ENCODE measurements around the gene BPGM. TPM values are rescaled to one million over a fixed set of nuclear protein-coding genes. Genes with fewer than 3 reads are reported as not detected.

The BPGM gene
- total and polyA plus RNA-seq, 9 of the 15 experiments (the other 6 are each of a cell fraction or from before 2014, with no cell fraction given), result 14.1 to 46.1 (median 21.2) TPM

DNA sequence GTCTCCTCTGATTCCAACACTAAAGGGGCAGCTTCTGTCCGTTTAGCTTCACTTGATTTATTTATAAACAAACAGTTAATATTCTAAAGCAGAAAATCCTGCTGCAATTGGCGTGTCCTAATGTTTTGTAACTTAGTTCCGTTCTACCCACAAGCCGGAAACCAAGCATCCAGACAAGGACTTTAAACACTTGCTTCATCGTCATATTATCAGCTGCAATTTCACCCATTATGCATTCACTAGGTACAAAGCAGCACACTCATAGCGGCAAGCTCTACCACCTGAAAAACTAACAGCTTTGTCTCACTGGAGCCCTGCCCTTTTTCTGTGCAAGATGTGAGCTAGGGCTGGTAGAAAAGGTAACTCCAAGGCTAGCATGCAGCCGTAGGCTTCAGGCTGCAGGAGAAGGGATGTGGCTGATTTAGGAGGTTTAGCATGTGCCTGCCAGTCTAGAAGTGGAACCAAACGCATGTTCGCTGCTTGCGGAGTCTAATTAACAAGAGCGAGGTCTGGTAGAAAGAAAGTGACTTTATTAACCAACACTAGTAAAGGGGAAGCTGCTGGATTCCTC, 43.7 kb upstream of the BPGM start (continued):
- no peak for TF ChIP-seq SPI1 (IDR thresholded peaks at IDR 0.05; ENCODE audit: borderline replicate concordance, low read depth, low read length)

DNA sequence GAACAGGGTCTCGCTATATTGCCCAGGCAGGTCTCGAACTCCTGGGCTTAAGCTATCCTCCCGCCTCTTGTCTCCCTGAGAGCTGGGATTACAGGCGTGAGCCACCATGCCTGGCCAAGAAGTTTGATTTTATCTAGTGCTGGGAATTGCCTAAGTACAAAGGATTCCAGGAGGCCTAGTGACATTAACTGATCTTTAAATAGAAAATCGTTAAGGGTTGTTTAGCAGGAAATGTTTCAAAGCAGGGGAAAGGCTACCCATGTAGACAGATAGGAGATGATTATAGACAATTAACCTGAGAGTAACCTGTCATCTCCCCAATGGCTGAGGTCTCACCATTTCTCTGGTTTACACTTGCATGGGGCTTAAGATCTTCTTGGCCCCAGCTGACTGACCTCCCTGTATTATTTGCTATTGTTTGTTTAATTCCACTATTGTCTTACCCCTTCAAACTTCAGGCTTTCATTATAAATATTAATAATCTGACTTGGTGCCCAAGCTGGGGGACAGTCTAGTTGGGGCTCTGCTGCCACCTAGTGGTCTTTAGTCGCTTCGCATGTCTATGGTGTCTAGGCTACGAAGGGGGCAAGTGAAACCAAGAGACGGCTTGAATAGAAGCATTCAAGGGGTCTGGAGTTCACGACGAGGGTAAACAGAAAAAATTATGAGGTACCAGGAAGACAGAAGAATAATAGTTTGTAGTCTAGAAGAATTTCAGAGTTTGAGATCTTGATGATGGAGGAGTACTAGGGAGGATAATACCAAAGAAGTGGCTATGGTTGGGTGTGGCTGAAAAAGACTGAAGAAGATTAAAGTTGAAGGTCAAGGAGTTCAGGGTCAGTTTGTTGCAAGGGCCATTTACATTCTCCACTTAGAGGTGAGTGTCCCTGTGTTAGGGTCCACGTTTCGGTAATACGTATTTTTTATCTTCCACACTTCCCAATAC, 40.4 kb upstream of the BPGM start:
- peak; percentile 98 for ATAC-seq
- Histone ChIP-seq H3K9me1 (ENCODE audit: control insufficient read depth, insufficient read depth, low read length) (no peaks in the 10 kb centered on the region), H3K4me3 (no peak overlapping the region), H3K27ac (ENCODE audit: extremely low read depth, low read depth, low read length) (no peak overlapping the region), H3K79me2 (ENCODE audit: control insufficient read depth, insufficient read depth, low read length) (no peaks in the 10 kb centered on the region), H3K27me3 (ENCODE audit: control insufficient read depth in 2 of 2, insufficient read depth in 2 of 2, low read length in 2 of 2) (peaks cover 9 to 21% of the 10 kb centered on the region in 2 experiments), H3K9me3 (replicated peaks; ENCODE audit: control insufficient read depth, insufficient read depth, low read depth, low read length) (no peaks in the 10 kb centered on the region), H2AFZ (ENCODE audit: low read depth, low read length) (no peak overlapping the region), H3K4me2 (ENCODE audit: insufficient read depth, low read length) (no peak overlapping the region), H4K20me1 (replicated peaks; ENCODE audit: control insufficient read depth, insufficient read depth, low read length) (peaks cover 3% of the 10 kb centered on the region), H3K4me1 (replicated peaks in 1 of 2; ENCODE audit: control insufficient read depth in 2 of 2, insufficient read depth in 2 of 2, low read length in 2 of 2) (no peaks in the 10 kb centered on the region), H3K9ac (ENCODE audit: insufficient read depth in 1 of 2, low read depth in 2 of 2, low read length in 2 of 2) (no peak overlapping the region), H3K36me3 (ENCODE audit: control insufficient read depth, insufficient read depth, low read length) (no peaks in the 10 kb centered on the region)
- CTCF ChIA-PET (ENCODE audit: low intra/inter-chr PET ratio), result interaction anchor here (0.6 to 3.8 kb wide), 9 partner anchors 41 to 780 kb away, joined by 3 to 32 read pairs (median 10); partner anchors contain the start of gene AKR1B15
- POLR2A ChIA-PET, result interaction anchor here (0.6 kb wide), 1 partner anchor 7 kb away, joined by 3 read pairs; no protein-coding TSS in a partner anchor
- intact Hi-C loops (cut with micrococcal nuclease), result loop anchor here (1.0 to 2.0 kb wide), 5 partner anchors 51 to 174 kb away; no protein-coding TSS in a partner anchor
- in situ Hi-C loops (cut with MboI), result no loop called here
- DNase-seq (ENCODE audit: extremely low read depth in 1 of 4, low spot score in 3 of 4), result peak; percentile 73 to 87 (median 81)
- peak; percentile 87 for FAIRE-seq
- no TSS peak for BruUV-seq (replicated peaks)
- WGBS (ENCODE audit: insufficient coverage, low coverage, missing lambda C conversion rate), result 7% methylated on average over 14 of the region's 14 CpGs
- TF ChIP-seq ARID2 (IDR thresholded peaks at IDR 0.05), result 0 out of 2 replicates have a peak, but pooled peaks have one; percentile 16
- TF ChIP-seq ZNF316 (IDR thresholded peaks at IDR 0.05), result peak; percentile 33; the same call in 1 of the 2 replicates
- TF ChIP-seq PML (IDR thresholded peaks at IDR 0.05; ENCODE audit: low read length), result no peak
- peak; percentile 14 for TF ChIP-seq ASH1L (IDR thresholded peaks at IDR 0.05; ENCODE audit: borderline replicate concordance, low read depth, partially characterized antibody)
- TF ChIP-seq NFE2 (IDR thresholded peaks at IDR 0.05; ENCODE audit: low read depth), result no peak
- no peak for TF ChIP-seq BCOR (IDR thresholded peaks at IDR 0.05)
- TF ChIP-seq RAD21 (CRISPR knock-in tag; conservative IDR thresholded peaks at IDR 0.05 in 1 of 2, IDR thresholded peaks at IDR 0.05 in 1 of 2), result peak; percentile 83 to 85
- TF ChIP-seq SMC3 (conservative IDR thresholded peaks at IDR 0.05; ENCODE audit: insufficient read depth, low read depth, low read length), result peak; percentile 82
- no peak for TF ChIP-seq RUNX1 (IDR thresholded peaks at IDR 0.05; ENCODE audit: low read depth)
- TF ChIP-seq, protein P1, sequence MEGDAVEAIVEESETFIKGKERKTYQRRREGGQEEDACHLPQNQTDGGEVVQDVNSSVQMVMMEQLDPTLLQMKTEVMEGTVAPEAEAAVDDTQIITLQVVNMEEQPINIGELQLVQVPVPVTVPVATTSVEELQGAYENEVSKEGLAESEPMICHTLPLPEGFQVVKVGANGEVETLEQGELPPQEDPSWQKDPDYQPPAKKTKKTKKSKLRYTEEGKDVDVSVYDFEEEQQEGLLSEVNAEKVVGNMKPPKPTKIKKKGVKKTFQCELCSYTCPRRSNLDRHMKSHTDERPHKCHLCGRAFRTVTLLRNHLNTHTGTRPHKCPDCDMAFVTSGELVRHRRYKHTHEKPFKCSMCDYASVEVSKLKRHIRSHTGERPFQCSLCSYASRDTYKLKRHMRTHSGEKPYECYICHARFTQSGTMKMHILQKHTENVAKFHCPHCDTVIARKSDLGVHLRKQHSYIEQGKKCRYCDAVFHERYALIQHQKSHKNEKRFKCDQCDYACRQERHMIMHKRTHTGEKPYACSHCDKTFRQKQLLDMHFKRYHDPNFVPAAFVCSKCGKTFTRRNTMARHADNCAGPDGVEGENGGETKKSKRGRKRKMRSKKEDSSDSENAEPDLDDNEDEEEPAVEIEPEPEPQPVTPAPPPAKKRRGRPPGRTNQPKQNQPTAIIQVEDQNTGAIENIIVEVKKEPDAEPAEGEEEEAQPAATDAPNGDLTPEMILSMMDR (IDR thresholded peaks at IDR 0.05 in 2 of 3, conservative IDR thresholded peaks at IDR 0.05 in 1 of 3; ENCODE audit: insufficient read depth in 2 of 3, low read depth in 1 of 3, low read length in 3 of 3), result peak; percentile 90 to 97 (median 95)
- TF ChIP-seq CC2D1A (IDR thresholded peaks at IDR 0.05), result peak; percentile 40; the same call in 1 of the 2 replicates
- TF ChIP-seq JUND (IDR thresholded peaks at IDR 0.05; ENCODE audit: borderline replicate concordance, low read depth, low read length), result peak; percentile 16; the same call in 1 of the 2 replicates
- no peak for TF ChIP-seq JUND (tag; IDR thresholded peaks at IDR 0.05; ENCODE audit: borderline replicate concordance, low read depth, low read length)
- 0 out of 2 replicates have a peak, but pooled peaks have one; percentile 12 for TF ChIP-seq RFX1 (IDR thresholded peaks at IDR 0.05)

Data from K562 (cell line).